Embryonic facial prominence (tissue), 1 donor: ENCODE results near the gene CDC42SE2.
"Not testable (repeated sequence)": the region's sequence is repeated elsewhere in the genome, so short reads cannot be mapped to it uniquely, and the experiment has no call there.

Source experiments
- DNase-seq: peaks from one replicate; pipeline ENCODE4 v3.0.0-alpha.2; 2016; ENCODE audit errors: extremely low spot score

Gene CDC42SE2

GRCh38 chr5:131277875-131278740 is 14.3 kb downstream of the CDC42SE2 start:
- DNase-seq: no peak

- DNase-seq: not testable (repeated sequence)
Observed at GRCh38 chr5:131278741-131279124, 14.9 kb downstream of the CDC42SE2 start.

- no peak for DNase-seq
Observed at GRCh38 chr5:131279204-131279603, 15.4 kb downstream of the CDC42SE2 start.

GRCh38 chr5:131280417-131280816 is 16.6 kb downstream of the CDC42SE2 start:
- DNase-seq: no peak

GRCh38 chr5:131281133-131281867 is 17.4 kb downstream of the CDC42SE2 start:
- DNase-seq: no peak

GRCh38 chr5:131281868-131282234 is 18.0 kb downstream of the CDC42SE2 start:
- DNase-seq: no peak

- DNase-seq: no peak
Observed at GRCh38 chr5:131282235-131282634, 18.4 kb downstream of the CDC42SE2 start.

GRCh38 chr5:131285703-131286399 is 22.0 kb downstream of the CDC42SE2 start:
- DNase-seq: no peak

GRCh38 chr5:131286400-131286715 is 22.5 kb downstream of the CDC42SE2 start:
- no peak for DNase-seq

GRCh38 chr5:131288328-131288727 is 24.5 kb downstream of the CDC42SE2 start:
- no peak for DNase-seq

- DNase-seq: no peak
Observed at GRCh38 chr5:131289738-131290137, 25.9 kb downstream of the CDC42SE2 start.

- DNase-seq: no peak
Observed at GRCh38 chr5:131296213-131296672, 32.4 kb downstream of the CDC42SE2 start.

GRCh38 chr5:131297886-131298285 is 34.0 kb downstream of the CDC42SE2 start:
- no peak for DNase-seq

- DNase-seq: no peak
Observed at GRCh38 chr5:131299465-131299864, 35.6 kb downstream of the CDC42SE2 start.

GRCh38 chr5:131302506-131302905 is 38.7 kb downstream of the CDC42SE2 start:
- DNase-seq: no peak

GRCh38 chr5:131303537-131303936 is 39.7 kb downstream of the CDC42SE2 start:
- no peak for DNase-seq

GRCh38 chr5:131304414-131304813 is 40.6 kb downstream of the CDC42SE2 start:
- no peak for DNase-seq

GRCh38 chr5:131305138-131305689 is 41.4 kb downstream of the CDC42SE2 start:
- DNase-seq: no peak

- DNase-seq: no peak
Observed at GRCh38 chr5:131305906-131306305, 42.1 kb downstream of the CDC42SE2 start.

GRCh38 chr5:131312235-131312772 is 48.5 kb downstream of the CDC42SE2 start:
- not testable (repeated sequence) for DNase-seq

- no peak for DNase-seq
Observed at GRCh38 chr5:131316026-131316425, 52.2 kb downstream of the CDC42SE2 start.

- no peak for DNase-seq
Observed at GRCh38 chr5:131316822-131317221, 53.0 kb downstream of the CDC42SE2 start.
